ENCODE data around the gene ARMC7. TPM values are rescaled to one million over a fixed set of nuclear protein-coding genes. Genes with fewer than 3 reads are reported as not detected.

The ARMC7 gene
- total RNA-seq, 1 donor from 2014 or later, result 1.9 TPM

DNA sequence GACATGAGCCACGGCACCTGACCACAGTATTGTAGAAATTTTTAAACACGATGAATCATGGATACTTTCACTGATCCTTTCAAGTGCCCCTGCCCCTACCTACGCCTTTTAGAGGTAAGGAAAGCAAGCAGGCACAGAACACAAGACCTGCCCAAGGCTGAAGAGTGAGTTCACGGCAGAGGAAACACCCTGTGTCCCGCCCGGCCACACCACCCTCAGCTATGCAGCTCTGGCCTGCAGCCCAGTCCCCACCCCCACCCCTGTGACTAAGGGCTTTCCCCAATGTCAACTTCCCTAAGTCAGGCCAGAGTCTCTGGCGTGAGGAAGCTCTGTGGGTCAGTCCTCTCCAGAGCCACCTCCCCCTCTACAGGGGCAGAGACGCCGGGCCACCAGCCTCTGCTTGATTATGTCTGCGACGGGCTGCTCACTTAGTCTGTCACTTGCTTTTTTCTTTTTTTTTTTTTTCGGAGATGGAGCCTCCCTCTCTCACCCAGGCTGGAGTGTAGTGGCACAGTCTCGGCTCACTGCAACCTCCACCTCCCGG is 13.6 kb upstream of the ARMC7 start:
- H3K9me3 Mint-ChIP-seq, result no peaks in the 10 kb centered on the region
- H3K4me3 Mint-ChIP-seq, result no peak overlapping the region
- no peak overlapping the region for H3K4me2 ChIP-seq
- no peak overlapping the region for H3K9ac ChIP-seq
- no peaks in the 10 kb centered on the region for H3K9me3 ChIP-seq (ENCODE audit: low read depth)
- no peak overlapping the region for H3K27ac ChIP-seq
- no peak overlapping the region for H3K27ac Mint-ChIP-seq
- H3K79me2 ChIP-seq (ENCODE audit: low read depth), result no peaks in the 10 kb centered on the region
- no peaks in the 10 kb centered on the region for H3K36me3 Mint-ChIP-seq
- peaks cover 1% of the 10 kb centered on the region for H3F3A ChIP-seq (ENCODE audit: low read depth)
- H3K27me3 ChIP-seq, result no peaks in the 10 kb centered on the region
- peaks cover 10% of the 10 kb centered on the region for H3K27me3 Mint-ChIP-seq (ENCODE audit: insufficient read depth, low read depth)
- H2AFZ ChIP-seq (replicated peaks), result no peak overlapping the region
- H3K4me1 Mint-ChIP-seq, result peaks cover 16% of the 10 kb centered on the region
- DNase-seq (ENCODE audit: low spot score), result no peak
- TF ChIP-seq CTCF (IDR thresholded peaks at IDR 0.05) (no peak), EZH2 (IDR thresholded peaks at IDR 0.05) (no peak), EZH2phosphoT487 (IDR thresholded peaks at IDR 0.05) (no peak)
- H3K4me3 ChIP-seq, result no peak overlapping the region
- H3K4me1 ChIP-seq, result peaks cover 6% of the 10 kb centered on the region
- no peaks in the 10 kb centered on the region for H3K36me3 ChIP-seq
- no peaks in the 10 kb centered on the region for H4K20me1 ChIP-seq (ENCODE audit: low read depth)

GRCh38 chr17:75097865-75098264 is 11.9 kb upstream of the ARMC7 start:
- no peak for DNase-seq (ENCODE audit: low spot score)
- H3K4me2 ChIP-seq, result no peak overlapping the region
- no peaks in the 10 kb centered on the region for H3K4me1 ChIP-seq

GRCh38 chr17:75098861-75099260 is 10.9 kb upstream of the ARMC7 start:
- no peak overlapping the region for H3K4me3 ChIP-seq
- H4K20me1 ChIP-seq (ENCODE audit: low read depth), result no peaks in the 10 kb centered on the region
- H3K4me2 ChIP-seq, result no peak overlapping the region
- no peaks in the 10 kb centered on the region for H3K4me1 ChIP-seq
- no peak overlapping the region for H3K27ac ChIP-seq
- Mint-ChIP-seq H3K36me3 (no peaks in the 10 kb centered on the region), H3K27ac (no peak overlapping the region), H3K4me1 (no peaks in the 10 kb centered on the region), H3K9me3 (no peaks in the 10 kb centered on the region), H3K27me3 (ENCODE audit: insufficient read depth, low read depth) (peaks cover 6% of the 10 kb centered on the region), H3K4me3 (no peak overlapping the region)
- no peaks in the 10 kb centered on the region for H3K79me2 ChIP-seq (ENCODE audit: low read depth)
- H3K9me3 ChIP-seq (ENCODE audit: low read depth), result no peaks in the 10 kb centered on the region
- no peak overlapping the region for H2AFZ ChIP-seq (replicated peaks)
- no peaks in the 10 kb centered on the region for H3F3A ChIP-seq (ENCODE audit: low read depth)
- DNase-seq (ENCODE audit: low spot score), result no peak
- no peaks in the 10 kb centered on the region for H3K36me3 ChIP-seq
- H3K9ac ChIP-seq, result no peak overlapping the region
- H3K27me3 ChIP-seq, result no peaks in the 10 kb centered on the region
- TF ChIP-seq EZH2phosphoT487 (IDR thresholded peaks at IDR 0.05) (no peak), CTCF (IDR thresholded peaks at IDR 0.05) (no peak), EZH2 (IDR thresholded peaks at IDR 0.05) (no peak)

More at GRCh38 chr17:75097865-75098264, 11.9 kb upstream of the ARMC7 start:
- Histone ChIP-seq H3K27ac (no peak overlapping the region), H3K79me2 (ENCODE audit: low read depth) (no peaks in the 10 kb centered on the region), H3K36me3 (no peaks in the 10 kb centered on the region), H3K4me3 (no peak overlapping the region), H4K20me1 (ENCODE audit: low read depth) (no peaks in the 10 kb centered on the region), H3F3A (ENCODE audit: low read depth) (no peaks in the 10 kb centered on the region), H3K9ac (no peak overlapping the region), H2AFZ (replicated peaks) (no peak overlapping the region), H3K9me3 (ENCODE audit: low read depth) (no peaks in the 10 kb centered on the region), H3K27me3 (no peaks in the 10 kb centered on the region)
- peaks cover 1% of the 10 kb centered on the region for H3K4me1 Mint-ChIP-seq
- no peaks in the 10 kb centered on the region for H3K9me3 Mint-ChIP-seq
- H3K36me3 Mint-ChIP-seq, result no peaks in the 10 kb centered on the region
- no peak overlapping the region for H3K4me3 Mint-ChIP-seq
- H3K27me3 Mint-ChIP-seq (ENCODE audit: insufficient read depth, low read depth), result peaks cover 6% of the 10 kb centered on the region
- H3K27ac Mint-ChIP-seq, result no peak overlapping the region
- TF ChIP-seq EZH2phosphoT487 (IDR thresholded peaks at IDR 0.05) (no peak), CTCF (IDR thresholded peaks at IDR 0.05) (no peak), EZH2 (IDR thresholded peaks at IDR 0.05) (no peak)

All from neural progenitor cell (in vitro differentiated cells).